Endothelial cell (in vitro differentiated cells): ENCODE data around the gene MAMDC4. TPM values are rescaled to one million over a fixed set of nuclear protein-coding genes. Genes with fewer than 3 reads are reported as not detected.

ENCODE experiments used
- DNase-seq: peaks from one replicate; pipeline ENCODE4 v3.0.0; 2021; ENCODE audit warnings: low spot score
- H3K27ac Mint-ChIP-seq: one replicate; pipeline ENCODE4 v1.8.0; 2021; ENCODE audit warnings: mixed read lengths, inconsistent platforms; ENCODE audit not compliant: unreplicated experiment
- H3K27me3 Mint-ChIP-seq: one replicate; pipeline ENCODE4 v1.8.0; 2021; ENCODE audit warnings: mild to moderate bottlenecking, moderate library complexity, mixed read lengths, inconsistent platforms; ENCODE audit not compliant: unreplicated experiment
- H3K36me3 Mint-ChIP-seq: one replicate; pipeline ENCODE4 v1.8.0; 2021; ENCODE audit warnings: mild to moderate bottlenecking, low read depth, mixed read lengths, inconsistent platforms; ENCODE audit not compliant: unreplicated experiment
- H3K4me1 Mint-ChIP-seq: one replicate; pipeline ENCODE4 v1.8.0; 2021; ENCODE audit warnings: mild to moderate bottlenecking, mixed read lengths, inconsistent platforms; ENCODE audit not compliant: unreplicated experiment
- H3K4me3 Mint-ChIP-seq: one replicate; pipeline ENCODE4 v1.8.0; 2021; ENCODE audit warnings: mild to moderate bottlenecking, mixed read lengths, inconsistent platforms; ENCODE audit not compliant: unreplicated experiment
- H3K9me3 Mint-ChIP-seq: one replicate; pipeline ENCODE4 v1.8.0; 2021; ENCODE audit warnings: mixed read lengths, inconsistent platforms; ENCODE audit not compliant: unreplicated experiment
- total RNA-seq: library from RNA; stranded (reverse); fragmentation: NEBNext Ultra II Directional; extraction: Animal tissue kit (Norgen Biotek cat#: 25700); gene quantifications from one replicate; pipeline ENCODE4 v1.2.1, GENCODE V29; 2021; ENCODE audit not compliant: unreplicated experiment
- TF ChIP-seq, protein P1 (sequence below): fragments of 200-600 bp; sonication (generic); IDR thresholded peaks from one replicate; pipeline ENCODE4 v1.5.0; 2021; ENCODE audit warnings: antibody characterized with exemption; ENCODE audit not compliant: unreplicated experiment

The MAMDC4 gene
- total RNA-seq, 1 donor from 2014 or later, result 10.0 TPM

- Mint-ChIP-seq H3K4me3 (no peak overlapping the region), H3K4me1 (peaks cover 7% of the 10 kb centered on the region), H3K36me3 (peaks cover 31% of the 10 kb centered on the region), H3K9me3 (no peaks in the 10 kb centered on the region), H3K27me3 (peaks cover 2% of the 10 kb centered on the region), H3K27ac (no peak overlapping the region)
- DNase-seq, result no peak
- TF ChIP-seq, protein P1, sequence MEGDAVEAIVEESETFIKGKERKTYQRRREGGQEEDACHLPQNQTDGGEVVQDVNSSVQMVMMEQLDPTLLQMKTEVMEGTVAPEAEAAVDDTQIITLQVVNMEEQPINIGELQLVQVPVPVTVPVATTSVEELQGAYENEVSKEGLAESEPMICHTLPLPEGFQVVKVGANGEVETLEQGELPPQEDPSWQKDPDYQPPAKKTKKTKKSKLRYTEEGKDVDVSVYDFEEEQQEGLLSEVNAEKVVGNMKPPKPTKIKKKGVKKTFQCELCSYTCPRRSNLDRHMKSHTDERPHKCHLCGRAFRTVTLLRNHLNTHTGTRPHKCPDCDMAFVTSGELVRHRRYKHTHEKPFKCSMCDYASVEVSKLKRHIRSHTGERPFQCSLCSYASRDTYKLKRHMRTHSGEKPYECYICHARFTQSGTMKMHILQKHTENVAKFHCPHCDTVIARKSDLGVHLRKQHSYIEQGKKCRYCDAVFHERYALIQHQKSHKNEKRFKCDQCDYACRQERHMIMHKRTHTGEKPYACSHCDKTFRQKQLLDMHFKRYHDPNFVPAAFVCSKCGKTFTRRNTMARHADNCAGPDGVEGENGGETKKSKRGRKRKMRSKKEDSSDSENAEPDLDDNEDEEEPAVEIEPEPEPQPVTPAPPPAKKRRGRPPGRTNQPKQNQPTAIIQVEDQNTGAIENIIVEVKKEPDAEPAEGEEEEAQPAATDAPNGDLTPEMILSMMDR, result no peak
Observed at GRCh38 chr9:136898483-136899100, 46.4 kb downstream of the MAMDC4 start.

GRCh38 chr9:136899196-136899595 is 47.0 kb downstream of the MAMDC4 start:
- TF ChIP-seq, protein P1, result no peak
- no peak for DNase-seq
- Mint-ChIP-seq H3K4me1 (peaks cover 7% of the 10 kb centered on the region), H3K27me3 (peaks cover 2% of the 10 kb centered on the region), H3K27ac (no peak overlapping the region), H3K9me3 (no peaks in the 10 kb centered on the region), H3K36me3 (peaks cover 31% of the 10 kb centered on the region), H3K4me3 (peak overlapping the region; percentile 62)

DNA sequence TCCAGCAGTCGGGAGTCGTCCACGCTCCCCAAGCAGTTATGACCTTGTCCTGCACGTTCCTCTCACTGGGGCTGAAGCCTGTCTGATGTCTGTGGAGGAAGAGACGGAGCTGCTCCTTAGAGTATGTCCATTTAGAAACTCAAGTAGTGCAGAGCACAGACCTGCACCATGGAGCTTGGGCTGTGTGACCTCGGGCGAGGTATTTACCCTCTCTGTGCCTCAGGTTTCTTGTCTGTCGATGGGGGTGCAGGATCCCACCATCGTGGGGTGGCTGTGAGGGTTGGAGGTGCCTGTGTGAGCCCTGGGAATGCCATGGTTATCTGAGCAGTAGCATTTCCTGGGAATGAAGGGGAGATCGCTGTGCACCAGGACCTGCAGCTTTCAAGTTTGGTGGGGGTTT is 48.4 kb downstream of the MAMDC4 start:
- Mint-ChIP-seq H3K4me1 (peaks cover 7% of the 10 kb centered on the region), H3K27ac (no peak overlapping the region), H3K9me3 (no peaks in the 10 kb centered on the region), H3K4me3 (peak overlapping the region; percentile 53), H3K36me3 (peaks cover 29% of the 10 kb centered on the region), H3K27me3 (peaks cover 4% of the 10 kb centered on the region)
- DNase-seq, result no peak
- TF ChIP-seq, protein P1, result no peak

- Mint-ChIP-seq H3K27me3 (peaks cover 4% of the 10 kb centered on the region), H3K4me1 (peaks cover 7% of the 10 kb centered on the region), H3K4me3 (no peak overlapping the region), H3K27ac (no peak overlapping the region), H3K9me3 (no peaks in the 10 kb centered on the region), H3K36me3 (peaks cover 30% of the 10 kb centered on the region)
- no peak for DNase-seq
- TF ChIP-seq, protein P1, result no peak
Observed at GRCh38 chr9:136900988-136901515, 48.9 kb downstream of the MAMDC4 start.

DNA sequence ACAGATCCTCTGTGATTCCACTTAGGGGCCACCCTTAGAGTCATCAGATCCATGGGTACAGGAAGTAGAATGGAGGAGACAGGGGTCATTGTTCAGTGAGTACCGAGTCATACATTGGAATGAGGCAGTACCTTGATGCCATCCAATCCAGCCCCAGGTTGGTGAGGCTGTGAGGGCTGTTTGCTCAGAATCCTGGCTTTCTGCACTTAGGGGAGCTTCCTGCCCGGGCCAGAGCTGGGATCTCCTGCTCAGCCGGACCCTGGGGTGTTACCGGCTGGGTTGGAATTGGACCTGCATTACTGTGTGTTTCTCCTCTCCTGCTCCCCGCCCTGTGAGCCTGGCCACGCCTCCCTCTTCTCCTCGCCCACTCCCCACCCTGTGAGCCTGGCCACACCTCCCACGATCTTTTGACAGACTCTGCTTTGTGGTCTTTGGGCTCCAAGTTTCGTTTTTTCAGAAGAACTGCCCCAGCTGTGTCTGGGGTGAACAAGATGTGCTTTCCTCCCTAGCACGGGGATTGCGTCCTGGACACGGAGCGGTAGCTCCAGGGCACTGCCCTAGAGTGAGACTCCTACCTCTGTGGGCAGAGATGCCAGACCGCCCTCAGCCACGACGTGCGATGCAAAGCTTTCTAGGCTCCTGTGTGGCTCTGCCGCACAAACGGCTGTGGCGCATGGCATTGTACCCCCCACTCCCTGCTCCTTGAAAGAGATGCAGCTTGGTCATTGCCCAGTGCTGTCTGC is 49.5 kb downstream of the MAMDC4 start:
- peaks cover 7% of the 10 kb centered on the region for H3K4me1 Mint-ChIP-seq
- H3K27me3 Mint-ChIP-seq, result peaks cover 6% of the 10 kb centered on the region
- TF ChIP-seq, protein P1, result no peak
- H3K36me3 Mint-ChIP-seq, result peaks cover 32% of the 10 kb centered on the region
- H3K4me3 Mint-ChIP-seq, result no peak overlapping the region
- no peak for DNase-seq
- no peaks in the 10 kb centered on the region for H3K9me3 Mint-ChIP-seq
- no peak overlapping the region for H3K27ac Mint-ChIP-seq
